OCI-LY7 (cell line): ENCODE measurements around the gene RANBP3L.

Experiments used
- CTCF ChIP-seq: fragments of 200-600 bp; sonication (generic); conservative IDR thresholded peaks from 2 replicates; pipeline ENCODE4 v1.5.1; 2014; ENCODE audit warnings: mild to moderate bottlenecking, antibody characterized with exemption, low read length, moderate library complexity, mixed read lengths
- EZH2phosphoT487 ChIP-seq: fragments of 200-600 bp; sonication (generic); IDR thresholded peaks from 2 replicates; pipeline ENCODE4 v1.6.1; 2018; ENCODE audit warnings: low read depth, borderline replicate concordance, mild to moderate bottlenecking, mixed run types, antibody characterized with exemption, low read length, moderate library complexity, mixed read lengths

GRCh38 chr5:36239370-36240293 is 62.1 kb downstream of the RANBP3L start:
- TF ChIP-seq CTCF: no peak
- TF ChIP-seq EZH2phosphoT487: no peak
